ENCODE measurements around the gene ACTL10. TPM values are rescaled to one million over a fixed set of nuclear protein-coding genes. Genes with fewer than 3 reads are reported as not detected.

Gene ACTL10
- total RNA-seq, 1 donor, result 2.2 TPM

- DNase-seq (ENCODE audit: insufficient read length, low spot score, missing footprints), result no peak
- H3K27me3 ChIP-seq (ENCODE audit: insufficient read depth, low read length), result no peaks in the 10 kb centered on the region
- no peaks in the 10 kb centered on the region for H4K20me1 ChIP-seq (ENCODE audit: insufficient read depth, low read length)
- no peak for TF ChIP-seq CTCF (IDR thresholded peaks at IDR 0.05; ENCODE audit: extremely low read depth, low read depth, low read length)
- no peak overlapping the region for H3K27ac ChIP-seq (ENCODE audit: low read depth, low read length)
- no peaks in the 10 kb centered on the region for H3K9me3 ChIP-seq (ENCODE audit: low read depth, low read length)
- no peaks in the 10 kb centered on the region for H3K36me3 ChIP-seq (ENCODE audit: insufficient read depth, low read length)
- peak overlapping the region; percentile 53 for H3K4me2 ChIP-seq (ENCODE audit: insufficient read depth, low read length)
- H3K4me3 ChIP-seq (ENCODE audit: insufficient read depth, low read length), result no peak overlapping the region
- H2AFZ ChIP-seq (ENCODE audit: low read length), result no peak overlapping the region
- H3K79me2 ChIP-seq (ENCODE audit: insufficient read depth, low read length), result peaks cover 10% of the 10 kb centered on the region
- peaks cover 33% of the 10 kb centered on the region for H3K4me1 ChIP-seq (ENCODE audit: insufficient read depth, low read length)
Measured at GRCh38 chr20:33689493-33689892, 22.8 kb downstream of the ACTL10 start.

- Histone ChIP-seq H3K36me3 (ENCODE audit: insufficient read depth, low read length) (no peaks in the 10 kb centered on the region), H3K9me3 (ENCODE audit: low read depth, low read length) (no peaks in the 10 kb centered on the region), H3K27me3 (ENCODE audit: insufficient read depth, low read length) (no peaks in the 10 kb centered on the region), H3K4me3 (ENCODE audit: insufficient read depth, low read length) (no peak overlapping the region), H3K4me1 (ENCODE audit: insufficient read depth, low read length) (peaks cover 31% of the 10 kb centered on the region), H4K20me1 (ENCODE audit: insufficient read depth, low read length) (no peaks in the 10 kb centered on the region), H3K4me2 (ENCODE audit: insufficient read depth, low read length) (peak overlapping the region; percentile 53), H3K79me2 (ENCODE audit: insufficient read depth, low read length) (peaks cover 5% of the 10 kb centered on the region), H3K27ac (ENCODE audit: low read depth, low read length) (no peak overlapping the region), H2AFZ (ENCODE audit: low read length) (no peak overlapping the region)
- no peak for TF ChIP-seq CTCF (IDR thresholded peaks at IDR 0.05; ENCODE audit: extremely low read depth, low read depth, low read length)
- DNase-seq (ENCODE audit: insufficient read length, low spot score, missing footprints), result peak; percentile 81
Measured at GRCh38 chr20:33689973-33690372, 23.2 kb downstream of the ACTL10 start.

- no peaks in the 10 kb centered on the region for H3K9me3 ChIP-seq (ENCODE audit: low read depth, low read length)
- H3K27ac ChIP-seq (ENCODE audit: low read depth, low read length), result no peak overlapping the region
- no peak for DNase-seq (ENCODE audit: insufficient read length, low spot score, missing footprints)
- no peaks in the 10 kb centered on the region for H3K36me3 ChIP-seq (ENCODE audit: insufficient read depth, low read length)
- H3K79me2 ChIP-seq (ENCODE audit: insufficient read depth, low read length), result no peaks in the 10 kb centered on the region
- no peak for TF ChIP-seq CTCF (IDR thresholded peaks at IDR 0.05; ENCODE audit: extremely low read depth, low read depth, low read length)
- H4K20me1 ChIP-seq (ENCODE audit: insufficient read depth, low read length), result no peaks in the 10 kb centered on the region
- no peak overlapping the region for H3K4me3 ChIP-seq (ENCODE audit: insufficient read depth, low read length)
- H2AFZ ChIP-seq (ENCODE audit: low read length), result no peak overlapping the region
- H3K4me1 ChIP-seq (ENCODE audit: insufficient read depth, low read length), result peaks cover 8% of the 10 kb centered on the region
- H3K27me3 ChIP-seq (ENCODE audit: insufficient read depth, low read length), result no peaks in the 10 kb centered on the region
- no peak overlapping the region for H3K4me2 ChIP-seq (ENCODE audit: insufficient read depth, low read length)
Measured at GRCh38 chr20:33693289-33693688, 26.5 kb downstream of the ACTL10 start.

- TF ChIP-seq CTCF (IDR thresholded peaks at IDR 0.05; ENCODE audit: extremely low read depth, low read depth, low read length), result no peak
- no peaks in the 10 kb centered on the region for H3K9me3 ChIP-seq (ENCODE audit: low read depth, low read length)
- no peaks in the 10 kb centered on the region for H3K79me2 ChIP-seq (ENCODE audit: insufficient read depth, low read length)
- no peak overlapping the region for H2AFZ ChIP-seq (ENCODE audit: low read length)
- peaks cover 7% of the 10 kb centered on the region for H3K4me1 ChIP-seq (ENCODE audit: insufficient read depth, low read length)
- H3K36me3 ChIP-seq (ENCODE audit: insufficient read depth, low read length), result no peaks in the 10 kb centered on the region
- no peak for DNase-seq (ENCODE audit: insufficient read length, low spot score, missing footprints)
- no peaks in the 10 kb centered on the region for H4K20me1 ChIP-seq (ENCODE audit: insufficient read depth, low read length)
- H3K4me3 ChIP-seq (ENCODE audit: insufficient read depth, low read length), result no peak overlapping the region
- H3K27me3 ChIP-seq (ENCODE audit: insufficient read depth, low read length), result no peaks in the 10 kb centered on the region
- H3K27ac ChIP-seq (ENCODE audit: low read depth, low read length), result no peak overlapping the region
- H3K4me2 ChIP-seq (ENCODE audit: insufficient read depth, low read length), result no peak overlapping the region
Measured at GRCh38 chr20:33693741-33694638, 27.2 kb downstream of the ACTL10 start.
